Measurements from ENCODE around the gene LRRIQ3. TPM values are rescaled to one million over a fixed set of nuclear protein-coding genes. Genes with fewer than 3 reads are reported as not detected.

Gene LRRIQ3
- total and polyA plus RNA-seq, 4 donors = 0.65 to 2.0 (median 1.2) TPM

DNA sequence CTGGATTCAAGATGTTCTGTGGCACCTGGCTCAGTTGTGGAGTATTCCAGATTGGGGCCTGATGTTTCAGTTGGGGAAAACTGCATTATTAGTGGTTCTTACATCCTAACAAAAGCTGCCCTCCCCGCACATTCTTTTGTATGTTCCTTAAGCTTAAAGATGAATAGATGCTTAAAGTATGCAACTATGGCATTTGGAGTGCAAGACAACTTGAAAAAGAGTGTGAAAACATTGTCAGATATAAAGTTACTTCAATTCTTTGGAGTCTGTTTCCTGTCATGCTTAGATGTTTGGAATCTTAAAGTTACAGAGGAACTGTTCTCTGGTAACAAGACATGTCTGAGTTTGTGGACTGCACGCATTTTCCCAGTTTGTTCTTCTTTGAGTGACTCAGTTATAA lies 7.3 kb upstream of the LRRIQ3 start:
- Histone ChIP-seq H3K4me1 (ENCODE audit: control insufficient read depth in 5 of 5, insufficient read depth in 5 of 5, low read length in 5 of 5) (peaks cover 0 to 10% (median 3%) of the 10 kb centered on the region in 5 donors), H3K9me3 (ENCODE audit: control insufficient read depth in 4 of 4, insufficient read depth in 3 of 4, low read length in 3 of 4) (no peaks in the 10 kb centered on the region), H3K27ac (ENCODE audit: low read depth in 1 of 2, low read length in 1 of 2) (no peak overlapping the region), H3K9ac (ENCODE audit: insufficient read depth in 1 of 2, low read length in 2 of 2) (no peak overlapping the region), H3K4me3 (no peak overlapping the region), H3K27me3 (ENCODE audit: control insufficient read depth in 3 of 3, insufficient read depth in 3 of 3, low read length in 2 of 3) (no peaks in the 10 kb centered on the region), H3K36me3 (ENCODE audit: control insufficient read depth in 4 of 4, insufficient read depth in 4 of 4, low read length in 4 of 4) (peaks cover 0 to 19% (median 3%) of the 10 kb centered on the region in 4 donors)
- ATAC-seq (ENCODE audit: insufficient read depth, low FRiP score) = no peak
- TF ChIP-seq, protein P1, sequence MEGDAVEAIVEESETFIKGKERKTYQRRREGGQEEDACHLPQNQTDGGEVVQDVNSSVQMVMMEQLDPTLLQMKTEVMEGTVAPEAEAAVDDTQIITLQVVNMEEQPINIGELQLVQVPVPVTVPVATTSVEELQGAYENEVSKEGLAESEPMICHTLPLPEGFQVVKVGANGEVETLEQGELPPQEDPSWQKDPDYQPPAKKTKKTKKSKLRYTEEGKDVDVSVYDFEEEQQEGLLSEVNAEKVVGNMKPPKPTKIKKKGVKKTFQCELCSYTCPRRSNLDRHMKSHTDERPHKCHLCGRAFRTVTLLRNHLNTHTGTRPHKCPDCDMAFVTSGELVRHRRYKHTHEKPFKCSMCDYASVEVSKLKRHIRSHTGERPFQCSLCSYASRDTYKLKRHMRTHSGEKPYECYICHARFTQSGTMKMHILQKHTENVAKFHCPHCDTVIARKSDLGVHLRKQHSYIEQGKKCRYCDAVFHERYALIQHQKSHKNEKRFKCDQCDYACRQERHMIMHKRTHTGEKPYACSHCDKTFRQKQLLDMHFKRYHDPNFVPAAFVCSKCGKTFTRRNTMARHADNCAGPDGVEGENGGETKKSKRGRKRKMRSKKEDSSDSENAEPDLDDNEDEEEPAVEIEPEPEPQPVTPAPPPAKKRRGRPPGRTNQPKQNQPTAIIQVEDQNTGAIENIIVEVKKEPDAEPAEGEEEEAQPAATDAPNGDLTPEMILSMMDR (IDR thresholded peaks at IDR 0.05; ENCODE audit: control extremely low read depth, extremely low read depth) = no peak
- whole genome bisulfite sequencing, 2 donors = 87 to 93% methylated on average over 2 of the region's 2 CpGs
- no peak for DNase-seq

DNA sequence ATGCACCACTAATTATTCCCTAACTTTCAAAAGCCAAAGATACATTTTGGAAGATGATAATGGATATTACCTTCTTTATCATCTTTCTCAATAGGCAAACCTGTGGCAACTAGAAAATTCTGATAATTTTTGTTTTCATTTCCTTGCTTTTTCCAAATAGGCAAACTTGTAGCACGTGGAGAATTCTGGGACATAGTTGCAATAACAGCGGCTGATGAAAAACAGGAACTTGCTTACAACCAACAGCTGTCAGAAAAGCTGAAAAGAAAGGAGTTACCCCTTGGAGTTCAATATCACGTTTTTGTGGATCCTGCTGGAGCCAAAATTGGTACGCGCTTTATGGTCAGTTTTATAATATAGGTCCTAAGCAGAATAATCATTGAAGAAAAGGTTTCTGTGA lies 1.5 kb upstream of the LRRIQ3 start:
- peaks cover 0 to 11% (median 1%) of the 10 kb centered on the region in 4 donors for H3K36me3 ChIP-seq (ENCODE audit: control insufficient read depth in 4 of 4, insufficient read depth in 4 of 4, low read length in 4 of 4)
- ATAC-seq (ENCODE audit: insufficient read depth, low FRiP score) (no peak), DNase-seq (peak in 1 of 3 donors; percentile 2)
- H3K9me3 ChIP-seq (ENCODE audit: control insufficient read depth in 4 of 4, insufficient read depth in 3 of 4, low read length in 3 of 4) = no peaks in the 10 kb centered on the region
- H3K27ac ChIP-seq (ENCODE audit: low read depth in 1 of 2, low read length in 1 of 2) = no peak overlapping the region
- no peak overlapping the region for H3K9ac ChIP-seq (ENCODE audit: insufficient read depth in 1 of 2, low read length in 2 of 2)
- 46 to 76% methylated on average over 5 of the region's 5 CpGs for WGBS, 2 donors
- H3K27me3 ChIP-seq (ENCODE audit: control insufficient read depth in 3 of 3, insufficient read depth in 3 of 3, low read length in 2 of 3) = peaks cover 0 to 2% (median 0%) of the 10 kb centered on the region in 3 donors
- TF ChIP-seq, protein P1 (IDR thresholded peaks at IDR 0.05; ENCODE audit: control extremely low read depth, extremely low read depth) = no peak
- H3K4me3 ChIP-seq = no peak overlapping the region
- peaks cover 0 to 9% (median 0%) of the 10 kb centered on the region in 5 donors for H3K4me1 ChIP-seq (ENCODE audit: control insufficient read depth in 5 of 5, insufficient read depth in 5 of 5, low read length in 5 of 5)

- Histone ChIP-seq H3K27me3 (ENCODE audit: control insufficient read depth in 3 of 3, insufficient read depth in 3 of 3, low read length in 2 of 3) (peaks cover 0 to 2% (median 0%) of the 10 kb centered on the region in 3 donors), H3K4me1 (ENCODE audit: control insufficient read depth in 5 of 5, insufficient read depth in 5 of 5, low read length in 5 of 5) (peaks cover 0 to 9% (median 0%) of the 10 kb centered on the region in 5 donors), H3K27ac (ENCODE audit: low read depth in 1 of 2, low read length in 1 of 2) (peak overlapping the region in 1 of 2 donors; percentile 93), H3K4me3 (no peak overlapping the region), H3K9ac (ENCODE audit: insufficient read depth in 1 of 2, low read length in 2 of 2) (peak overlapping the region in 1 of 2 donors; percentile 84), H3K9me3 (ENCODE audit: control insufficient read depth in 4 of 4, insufficient read depth in 3 of 4, low read length in 3 of 4) (no peaks in the 10 kb centered on the region), H3K36me3 (ENCODE audit: control insufficient read depth in 4 of 4, insufficient read depth in 4 of 4, low read length in 4 of 4) (peaks cover 0 to 8% (median 0%) of the 10 kb centered on the region in 4 donors)
- DNase-seq (no peak), ATAC-seq (ENCODE audit: insufficient read depth, low FRiP score) (no peak)
- TF ChIP-seq, protein P1 (IDR thresholded peaks at IDR 0.05; ENCODE audit: control extremely low read depth, extremely low read depth) = no peak
- WGBS, 2 donors = 84 to 86% methylated on average over 5 of the region's 5 CpGs
These were observed 721 bp downstream of the LRRIQ3 start for GRCh38 chr1:74197255-74197654.

GRCh38 chr1:74195339-74195738 lies 2.6 kb downstream of the LRRIQ3 start:
- Histone ChIP-seq H3K9ac (ENCODE audit: insufficient read depth in 1 of 2, low read length in 2 of 2) (no peak overlapping the region), H3K27ac (ENCODE audit: low read depth in 1 of 2, low read length in 1 of 2) (no peak overlapping the region), H3K4me1 (ENCODE audit: control insufficient read depth in 5 of 5, insufficient read depth in 5 of 5, low read length in 5 of 5) (peaks cover 0 to 9% (median 0%) of the 10 kb centered on the region in 5 donors), H3K36me3 (ENCODE audit: control insufficient read depth in 4 of 4, insufficient read depth in 4 of 4, low read length in 4 of 4) (no peaks in the 10 kb centered on the region), H3K9me3 (ENCODE audit: control insufficient read depth in 4 of 4, insufficient read depth in 3 of 4, low read length in 3 of 4) (no peaks in the 10 kb centered on the region), H3K27me3 (ENCODE audit: control insufficient read depth in 3 of 3, insufficient read depth in 3 of 3, low read length in 2 of 3) (peaks cover 0 to 2% (median 0%) of the 10 kb centered on the region in 3 donors), H3K4me3 (no peak overlapping the region)
- DNase-seq = no peak
- TF ChIP-seq, protein P1 (IDR thresholded peaks at IDR 0.05; ENCODE audit: control extremely low read depth, extremely low read depth) = no peak
- ATAC-seq (ENCODE audit: insufficient read depth, low FRiP score) = no peak
